C4-2B (cell line): ENCODE results near the gene TPGS2.
A peak's percentile ranks its signal among the peaks of the same experiment; 100 is the strongest.

Source experiments
- H3K27ac ChIP-seq: fragments of 450-650 bp; 2 replicates; pipeline ENCODE4 v1.5.1; 2017
- CTCF ChIP-seq: fragments of 450-650 bp; conservative IDR thresholded peaks from 2 replicates; pipeline ENCODE4 v1.5.1; 2017; ENCODE audit warnings: mild to moderate bottlenecking
- ZFX ChIP-seq: fragments of 450-650 bp; IDR thresholded peaks from 2 replicates; pipeline ENCODE4 v1.6.1; 2017

The TPGS2 gene

GRCh38 chr18:36762074-36762473 is 66.7 kb downstream of the TPGS2 start:
- H3K27ac ChIP-seq = no peak overlapping the region
- no peak for TF ChIP-seq ZFX
- TF ChIP-seq CTCF = no peak

DNA sequence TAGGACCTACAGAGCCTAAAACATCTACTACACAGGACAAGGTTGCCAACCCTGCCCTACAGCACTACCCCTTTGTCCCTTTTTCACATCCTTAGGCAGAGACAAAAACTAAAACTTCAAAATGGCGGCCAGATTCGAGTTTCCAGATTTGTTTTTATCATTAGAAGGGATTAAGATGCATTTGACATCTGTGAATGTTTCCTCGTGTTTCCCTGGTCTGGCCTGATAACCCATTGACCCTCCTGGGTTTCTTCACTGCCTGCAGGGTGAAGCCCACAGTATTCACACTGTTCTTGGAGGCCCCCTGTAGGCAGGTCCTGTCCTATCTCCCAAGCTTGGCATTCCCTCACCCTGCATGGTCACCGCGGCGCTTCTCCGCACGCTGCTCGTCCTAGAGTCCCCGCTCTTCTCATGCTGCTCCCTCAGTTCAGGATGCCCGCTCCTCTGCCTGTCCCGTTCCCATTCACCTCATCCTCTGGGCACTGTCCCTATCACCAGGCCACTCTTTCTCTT is 67.6 kb downstream of the TPGS2 start:
- H3K27ac ChIP-seq = no peak overlapping the region
- TF ChIP-seq ZFX (no peak), CTCF (no peak)

GRCh38 chr18:36760598-36760997 is 68.2 kb downstream of the TPGS2 start:
- H3K27ac ChIP-seq = no peak overlapping the region
- no peak for TF ChIP-seq ZFX
- no peak for TF ChIP-seq CTCF

- H3K27ac ChIP-seq = no peak overlapping the region
- TF ChIP-seq ZFX (no peak), CTCF (no peak)
Measured at GRCh38 chr18:36759167-36759776, 69.5 kb downstream of the TPGS2 start.

DNA sequence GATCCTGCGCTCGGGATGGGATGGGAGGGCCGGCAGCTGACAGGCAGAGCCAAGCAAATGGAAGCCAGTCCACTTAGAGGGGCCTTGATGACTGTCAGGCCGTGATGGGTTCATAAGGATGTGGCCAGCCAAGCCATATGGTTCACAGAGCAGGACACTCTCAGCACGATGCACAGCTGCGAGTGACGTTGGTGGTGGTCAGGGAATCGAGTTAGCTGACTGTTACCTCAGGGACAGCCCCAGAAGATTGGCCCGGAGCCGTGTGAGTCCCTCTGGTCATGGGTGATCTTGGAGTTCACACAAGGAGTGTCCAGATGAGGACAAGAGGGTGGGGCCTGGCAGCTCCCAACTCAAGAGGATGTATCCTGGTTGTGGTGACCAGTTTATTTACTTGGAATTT is 70.2 kb downstream of the TPGS2 start:
- H3K27ac ChIP-seq = no peak overlapping the region

DNA sequence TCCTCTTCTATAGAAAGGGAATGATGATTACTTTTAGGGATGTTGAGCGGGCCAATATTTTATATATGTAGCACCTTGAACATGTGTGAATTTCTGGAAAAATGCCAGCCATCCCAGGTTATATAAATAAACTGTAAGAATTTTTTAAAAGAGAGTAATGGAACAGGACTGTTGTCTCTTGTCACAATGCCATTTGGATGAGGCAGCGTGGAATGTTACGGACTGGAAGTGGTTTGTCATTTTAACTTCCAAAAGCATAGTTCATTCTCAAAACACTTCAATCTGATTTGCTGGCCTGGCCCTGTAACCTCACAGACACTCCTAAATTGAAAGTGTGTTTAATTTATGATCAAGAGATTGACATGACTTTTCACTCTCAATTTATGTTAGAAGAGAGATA is 70.8 kb downstream of the TPGS2 start:
- TF ChIP-seq ZFX = no peak
- TF ChIP-seq CTCF = no peak
- H3K27ac ChIP-seq = no peak overlapping the region

More for the DNA sequence above, 70.2 kb downstream of the TPGS2 start:
- TF ChIP-seq ZFX = no peak
- no peak for TF ChIP-seq CTCF

DNA sequence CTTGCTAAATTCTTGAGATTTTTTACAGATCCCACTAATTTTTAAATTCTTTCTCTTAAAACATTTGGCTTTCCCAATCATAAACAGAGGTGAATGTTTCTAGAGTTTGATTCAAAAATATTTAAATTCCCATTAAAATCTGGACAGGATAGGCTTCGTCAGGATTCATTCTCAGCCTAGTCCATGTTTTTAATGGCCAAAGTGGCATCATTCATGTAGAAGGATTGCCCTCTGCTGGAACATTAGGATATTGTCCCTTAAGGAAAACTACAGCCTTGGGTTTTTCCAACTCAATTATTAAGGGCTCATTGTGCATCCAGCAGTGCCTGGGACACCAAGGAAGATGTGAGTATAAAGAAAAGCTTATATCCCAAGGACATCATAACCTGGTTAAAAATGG is 71.7 kb downstream of the TPGS2 start:
- TF ChIP-seq CTCF (peak; percentile 76), ZFX (no peak)
- no peak overlapping the region for H3K27ac ChIP-seq
